Osteocyte (in vitro differentiated cells): ENCODE measurements around the gene ZNF277. TPM values are rescaled to one million over a fixed set of nuclear protein-coding genes. Genes with fewer than 3 reads are reported as not detected.

ENCODE experiments used
- DNase-seq: peaks from one replicate; pipeline ENCODE4 v3.0.0; 2021; ENCODE audit warnings: mixed read lengths; ENCODE audit not compliant: unreplicated experiment; ENCODE audit errors: extremely low spot score
- H3K27ac Mint-ChIP-seq: one replicate; pipeline ENCODE4 v1.8.0; 2021; ENCODE audit warnings: mild to moderate bottlenecking, mixed read lengths; ENCODE audit not compliant: unreplicated experiment
- H3K27me3 Mint-ChIP-seq: one replicate; pipeline ENCODE4 v1.8.0; 2021; ENCODE audit warnings: mixed read lengths; ENCODE audit not compliant: unreplicated experiment
- H3K36me3 Mint-ChIP-seq: one replicate; pipeline ENCODE4 v1.8.0; 2021; ENCODE audit warnings: mixed read lengths; ENCODE audit not compliant: unreplicated experiment
- H3K4me1 Mint-ChIP-seq: one replicate; pipeline ENCODE4 v1.8.0; 2021; ENCODE audit warnings: mixed read lengths; ENCODE audit not compliant: unreplicated experiment
- H3K4me3 Mint-ChIP-seq: one replicate; pipeline ENCODE4 v1.8.0; 2021; ENCODE audit warnings: mild to moderate bottlenecking, moderate library complexity, mixed read lengths; ENCODE audit not compliant: unreplicated experiment
- H3K9me3 Mint-ChIP-seq: one replicate; pipeline ENCODE4 v1.8.0; 2021; ENCODE audit warnings: mixed read lengths; ENCODE audit not compliant: unreplicated experiment
- CTCF ChIP-seq: fragments of 200-600 bp; sonication (generic); IDR thresholded peaks from 2 replicates; pipeline ENCODE4 v1.5.0; 2021; ENCODE audit warnings: antibody characterized with exemption, mild to moderate bottlenecking, moderate library complexity
- total RNA-seq: library from RNA; stranded (reverse); gene quantifications from 2 replicates; pipeline ENCODE4 v1.2.1, GENCODE V29; 2021

The ZNF277 gene
- total RNA-seq, 1 donor from 2014 or later, result 28.1 TPM

- no peaks in the 10 kb centered on the region for H3K27me3 Mint-ChIP-seq
- DNase-seq, result no peak
- peaks cover 9% of the 10 kb centered on the region for H3K4me1 Mint-ChIP-seq
- no peak for TF ChIP-seq CTCF
- H3K27ac Mint-ChIP-seq, result no peak overlapping the region
- H3K4me3 Mint-ChIP-seq, result no peak overlapping the region
- no peaks in the 10 kb centered on the region for H3K9me3 Mint-ChIP-seq
- H3K36me3 Mint-ChIP-seq, result peaks cover 3% of the 10 kb centered on the region
These were observed 23.2 kb upstream of the ZNF277 start for GRCh38 chr7:112183266-112183665.

DNA sequence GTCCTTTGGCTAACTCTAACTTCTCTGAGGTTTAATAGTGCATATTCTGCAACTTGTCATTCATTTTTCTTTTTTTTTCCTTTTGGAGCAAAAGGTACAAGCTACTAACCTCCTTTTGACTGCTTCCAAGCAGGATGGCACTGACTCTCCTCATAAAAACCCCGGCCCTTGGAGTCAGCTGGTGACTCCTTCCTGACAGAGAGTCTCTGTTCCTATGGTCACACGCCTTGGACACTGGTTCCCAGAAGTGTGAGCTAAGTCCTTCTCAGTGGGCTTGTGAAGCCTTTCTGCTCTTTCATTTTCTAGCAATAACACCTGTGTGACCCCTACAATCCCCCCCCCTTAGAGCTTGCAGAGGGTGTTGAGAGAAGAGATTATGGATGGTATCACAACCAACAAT, 22.0 kb upstream of the ZNF277 start:
- H3K4me3 Mint-ChIP-seq, result no peak overlapping the region
- H3K4me1 Mint-ChIP-seq, result peaks cover 11% of the 10 kb centered on the region
- TF ChIP-seq CTCF, result no peak
- no peak for DNase-seq
- no peaks in the 10 kb centered on the region for H3K27me3 Mint-ChIP-seq
- H3K27ac Mint-ChIP-seq, result no peak overlapping the region
- peaks cover 3% of the 10 kb centered on the region for H3K36me3 Mint-ChIP-seq
- no peaks in the 10 kb centered on the region for H3K9me3 Mint-ChIP-seq

DNA sequence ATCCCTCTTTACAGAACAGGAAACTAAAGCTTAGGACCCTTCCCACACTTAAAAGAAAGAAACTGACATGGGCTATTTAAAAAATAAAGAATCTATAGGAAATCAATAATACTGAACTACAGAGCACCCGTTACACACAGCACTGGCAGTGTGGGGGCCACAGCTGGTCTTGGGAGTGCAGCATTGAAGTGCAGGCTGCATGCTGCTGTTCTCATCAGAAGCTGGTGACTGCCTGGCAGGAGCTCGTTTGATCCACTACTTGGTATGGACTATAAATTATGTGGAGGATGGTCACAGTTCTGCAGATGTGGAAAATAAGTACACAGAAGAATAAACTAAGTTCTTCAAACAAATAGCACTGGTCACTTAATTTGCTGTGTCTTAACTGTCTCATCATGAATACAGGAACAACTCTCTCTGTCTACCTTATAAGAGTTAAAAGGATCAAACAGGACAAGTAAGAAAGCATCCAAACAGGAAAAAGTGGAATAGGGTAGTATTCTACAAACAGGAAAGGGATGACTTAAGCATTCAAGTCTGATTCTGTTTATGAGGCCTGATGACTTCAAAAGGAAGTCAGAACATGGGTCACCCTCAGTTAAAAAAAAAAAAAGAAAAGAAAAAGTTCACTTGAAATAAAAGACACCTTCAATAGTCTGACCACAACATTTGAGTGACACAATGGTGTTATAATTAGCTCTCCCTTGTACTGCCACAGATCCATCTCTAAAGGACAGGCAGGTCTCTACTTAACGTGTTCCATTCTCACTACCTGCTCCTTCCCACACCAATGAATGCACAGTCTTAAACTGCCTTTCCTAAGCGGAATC, 21.3 kb upstream of the ZNF277 start:
- Mint-ChIP-seq H3K27ac (no peak overlapping the region), H3K27me3 (no peaks in the 10 kb centered on the region), H3K4me3 (no peak overlapping the region), H3K4me1 (peaks cover 17% of the 10 kb centered on the region), H3K36me3 (peaks cover 3% of the 10 kb centered on the region), H3K9me3 (no peaks in the 10 kb centered on the region)
- DNase-seq, result no peak
- TF ChIP-seq CTCF, result no peak

GRCh38 chr7:112186300-112186699, 20.2 kb upstream of the ZNF277 start:
- H3K9me3 Mint-ChIP-seq, result no peaks in the 10 kb centered on the region
- H3K36me3 Mint-ChIP-seq, result no peaks in the 10 kb centered on the region
- no peak for DNase-seq
- H3K27me3 Mint-ChIP-seq, result no peaks in the 10 kb centered on the region
- TF ChIP-seq CTCF, result no peak
- H3K4me3 Mint-ChIP-seq, result no peak overlapping the region
- peaks cover 17% of the 10 kb centered on the region for H3K4me1 Mint-ChIP-seq
- H3K27ac Mint-ChIP-seq, result no peak overlapping the region

DNA sequence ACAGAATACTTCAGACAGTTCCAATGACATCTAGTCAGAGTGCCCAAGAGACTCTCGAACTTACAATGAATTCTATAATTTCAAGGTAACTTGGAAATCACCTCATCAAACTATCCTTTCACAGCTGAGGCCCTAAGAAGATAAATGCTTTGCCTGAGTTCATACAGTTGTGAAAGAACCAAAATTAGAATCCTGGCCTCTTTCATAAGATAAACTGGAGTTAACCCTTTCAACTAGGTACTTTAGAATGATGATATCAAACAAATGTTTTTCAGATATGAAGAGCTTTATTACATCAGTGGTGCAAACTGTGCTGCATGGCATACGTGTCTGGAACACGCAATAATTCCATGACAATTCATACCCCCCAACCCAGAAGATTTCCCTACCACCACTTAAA, 18.2 kb upstream of the ZNF277 start:
- Mint-ChIP-seq H3K27me3 (no peaks in the 10 kb centered on the region), H3K4me1 (peaks cover 26% of the 10 kb centered on the region), H3K4me3 (no peak overlapping the region), H3K36me3 (no peaks in the 10 kb centered on the region), H3K9me3 (no peaks in the 10 kb centered on the region), H3K27ac (no peak overlapping the region)
- no peak for TF ChIP-seq CTCF
- no peak for DNase-seq
